Measurements from ENCODE around the gene GGTLC2. TPM values are rescaled to one million over a fixed set of nuclear protein-coding genes. Genes with fewer than 3 reads are reported as not detected.
"Not testable (repeated sequence)": the region's sequence is repeated elsewhere in the genome, so short reads cannot be mapped to it uniquely, and the experiment has no call there.

Gene GGTLC2
- total and polyA plus RNA-seq, 2 experiments from 2014 or later = not detected

- H3K4me1 ChIP-seq (ENCODE audit: insufficient read depth); H3K9ac ChIP-seq; H3K36me3 ChIP-seq (ENCODE audit: low read depth); H2AFZ ChIP-seq; H3K79me2 ChIP-seq (ENCODE audit: insufficient read depth); H3K27me3 ChIP-seq (replicated peaks; ENCODE audit: insufficient read depth); H4K20me1 ChIP-seq (ENCODE audit: insufficient read depth); H3K9me2 ChIP-seq (ENCODE audit: insufficient read depth); H3K4me3 ChIP-seq; in situ Hi-C loops (cut with MboI); H3F3A ChIP-seq (ENCODE audit: insufficient read depth); H3K9me3 ChIP-seq (ENCODE audit: low read depth); H3K27ac ChIP-seq; H3K4me2 ChIP-seq (ENCODE audit: unreplicated experiment); DNase-seq: not testable (repeated sequence)
- WGBS, 2 experiments (ENCODE audit: low coverage in 1 of 2, low lambda C conversion rate in 2 of 2, missing lambda C conversion rate in 2 of 2) = 57 to 76% methylated on average over 3 to 6 of the region's 8 CpGs
These were observed 6.5 kb downstream of the GGTLC2 start for GRCh38 chr22:22650803-22651515.

- H4K20me1 ChIP-seq (ENCODE audit: insufficient read depth); H3K4me3 ChIP-seq; H3K36me3 ChIP-seq (ENCODE audit: low read depth); H3K4me2 ChIP-seq (ENCODE audit: unreplicated experiment); H3K9ac ChIP-seq; H3K79me2 ChIP-seq (ENCODE audit: insufficient read depth); in situ Hi-C loops (cut with MboI); H3K27me3 ChIP-seq (replicated peaks; ENCODE audit: insufficient read depth); H3K9me2 ChIP-seq (ENCODE audit: insufficient read depth); H3K27ac ChIP-seq; H2AFZ ChIP-seq; DNase-seq; H3K9me3 ChIP-seq (ENCODE audit: low read depth); H3K4me1 ChIP-seq (ENCODE audit: insufficient read depth); H3F3A ChIP-seq (ENCODE audit: insufficient read depth): not testable (repeated sequence)
- 3 to 10% methylated on average over 4 to 7 of the region's 10 CpGs for WGBS, 2 experiments (ENCODE audit: low coverage in 1 of 2, low lambda C conversion rate in 2 of 2, missing lambda C conversion rate in 2 of 2)
These were observed 7.2 kb downstream of the GGTLC2 start for GRCh38 chr22:22651593-22651992.

- in situ Hi-C loops (cut with MboI); DNase-seq; H3K27me3 ChIP-seq (replicated peaks; ENCODE audit: insufficient read depth); H3K36me3 ChIP-seq (ENCODE audit: low read depth); H3K4me3 ChIP-seq; H3K9me2 ChIP-seq (ENCODE audit: insufficient read depth); H3K4me1 ChIP-seq (ENCODE audit: insufficient read depth); H3K4me2 ChIP-seq (ENCODE audit: unreplicated experiment); H3K9ac ChIP-seq; H3K27ac ChIP-seq; H3K9me3 ChIP-seq (ENCODE audit: low read depth); H3K79me2 ChIP-seq (ENCODE audit: insufficient read depth); H2AFZ ChIP-seq; H4K20me1 ChIP-seq (ENCODE audit: insufficient read depth); H3F3A ChIP-seq (ENCODE audit: insufficient read depth): not testable (repeated sequence)
- 17 to 19% methylated on average over 11 to 12 of the region's 12 CpGs for WGBS, 2 experiments (ENCODE audit: low coverage in 1 of 2, low lambda C conversion rate in 2 of 2, missing lambda C conversion rate in 2 of 2)
These were observed 7.7 kb downstream of the GGTLC2 start for GRCh38 chr22:22652102-22652501.

- in situ Hi-C loops (cut with MboI); H4K20me1 ChIP-seq (ENCODE audit: insufficient read depth); DNase-seq; H3K9me2 ChIP-seq (ENCODE audit: insufficient read depth); H2AFZ ChIP-seq; H3K27ac ChIP-seq; H3K4me2 ChIP-seq (ENCODE audit: unreplicated experiment); H3K9ac ChIP-seq; H3K36me3 ChIP-seq (ENCODE audit: low read depth); H3K4me1 ChIP-seq (ENCODE audit: insufficient read depth); H3K9me3 ChIP-seq (ENCODE audit: low read depth); H3K4me3 ChIP-seq; H3F3A ChIP-seq (ENCODE audit: insufficient read depth); H3K79me2 ChIP-seq (ENCODE audit: insufficient read depth): not testable (repeated sequence)
- 69 to 71% methylated on average over 6 of the region's 6 CpGs for WGBS, 2 experiments (ENCODE audit: low coverage in 1 of 2, low lambda C conversion rate in 2 of 2, missing lambda C conversion rate in 2 of 2)
- H3K27me3 ChIP-seq (replicated peaks; ENCODE audit: insufficient read depth) = peaks cover 11% of the 10 kb centered on the region
These were observed 8.2 kb downstream of the GGTLC2 start for GRCh38 chr22:22652573-22652972.

GRCh38 chr22:22653677-22654381 lies 9.4 kb downstream of the GGTLC2 start:
- H3K27me3 ChIP-seq (replicated peaks; ENCODE audit: insufficient read depth) = peaks cover 18% of the 10 kb centered on the region
- H3K9ac ChIP-seq; H3K4me3 ChIP-seq; H3K9me3 ChIP-seq (ENCODE audit: low read depth); H3K4me1 ChIP-seq (ENCODE audit: insufficient read depth); H3K27ac ChIP-seq; H3K36me3 ChIP-seq (ENCODE audit: low read depth); in situ Hi-C loops (cut with MboI); H2AFZ ChIP-seq; H3F3A ChIP-seq (ENCODE audit: insufficient read depth); H3K4me2 ChIP-seq (ENCODE audit: unreplicated experiment); H4K20me1 ChIP-seq (ENCODE audit: insufficient read depth); DNase-seq; H3K9me2 ChIP-seq (ENCODE audit: insufficient read depth); H3K79me2 ChIP-seq (ENCODE audit: insufficient read depth): not testable (repeated sequence)
- 21 to 27% methylated on average over 7 to 9 of the region's 13 CpGs for WGBS, 2 experiments (ENCODE audit: low coverage in 1 of 2, low lambda C conversion rate in 2 of 2, missing lambda C conversion rate in 2 of 2)
